Measurements from ENCODE around the gene SEC22C. TPM values are rescaled to one million over a fixed set of nuclear protein-coding genes. Genes with fewer than 3 reads are reported as not detected.

The SEC22C gene
- total RNA-seq, 4 donors from 2014 or later = 22.4 to 44.4 (median 28.5) TPM

GRCh38 chr3:42507252-42507651 is 74.5 kb downstream of the SEC22C start:
- no peak for TF ChIP-seq POLR2AphosphoS5 (IDR thresholded peaks at IDR 0.05)
- no peak for TF ChIP-seq POLR2A (IDR thresholded peaks at IDR 0.05)
- no peak for TF ChIP-seq EP300 (IDR thresholded peaks at IDR 0.05)
- TF ChIP-seq CTCF (IDR thresholded peaks at IDR 0.05) = no peak
- no peaks in the 10 kb centered on the region for H3K36me3 ChIP-seq
- H3K4me1 ChIP-seq = peaks cover 46% of the 10 kb centered on the region
- no peak overlapping the region for H3K4me3 ChIP-seq
- 27% methylated on average over 7 of the region's 7 CpGs for WGBS
- H3K27me3 ChIP-seq = no peaks in the 10 kb centered on the region
- H3K9me3 ChIP-seq = no peaks in the 10 kb centered on the region
- peak overlapping the region; percentile 72 for H3K27ac ChIP-seq
- peak; percentile 57 to 72 for DNase-seq (ENCODE audit: low spot score in 2 of 2)

GRCh38 chr3:42505849-42506410 is 75.8 kb downstream of the SEC22C start:
- no peaks in the 10 kb centered on the region for H3K36me3 ChIP-seq
- 87% methylated on average over 4 of the region's 4 CpGs for WGBS
- no peak overlapping the region for H3K4me3 ChIP-seq
- H3K27ac ChIP-seq = peak overlapping the region; percentile 19
- TF ChIP-seq POLR2AphosphoS5 (IDR thresholded peaks at IDR 0.05) = no peak
- no peak for TF ChIP-seq EP300 (IDR thresholded peaks at IDR 0.05)
- no peak for TF ChIP-seq POLR2A (IDR thresholded peaks at IDR 0.05)
- TF ChIP-seq CTCF (IDR thresholded peaks at IDR 0.05) = no peak
- no peaks in the 10 kb centered on the region for H3K9me3 ChIP-seq
- peak; percentile 38 to 65 for DNase-seq (ENCODE audit: low spot score in 2 of 2)
- H3K27me3 ChIP-seq = peaks cover 11% of the 10 kb centered on the region
- peaks cover 59% of the 10 kb centered on the region for H3K4me1 ChIP-seq

- Histone ChIP-seq H3K27ac (peak overlapping the region; percentile 19), H3K4me1 (peaks cover 56% of the 10 kb centered on the region), H3K27me3 (peaks cover 16% of the 10 kb centered on the region), H3K36me3 (no peaks in the 10 kb centered on the region), H3K9me3 (no peaks in the 10 kb centered on the region), H3K4me3 (no peak overlapping the region)
- no peak for TF ChIP-seq POLR2A (IDR thresholded peaks at IDR 0.05)
- TF ChIP-seq CTCF (IDR thresholded peaks at IDR 0.05) = no peak
- no peak for TF ChIP-seq POLR2AphosphoS5 (IDR thresholded peaks at IDR 0.05)
- no peak for TF ChIP-seq EP300 (IDR thresholded peaks at IDR 0.05)
- WGBS = 100% methylated on average over 1 of the region's 6 CpGs
- DNase-seq (ENCODE audit: low spot score in 2 of 2) = peak; percentile 55 to 66
Measured at GRCh38 chr3:42505128-42505848, 76.5 kb downstream of the SEC22C start.

- Histone ChIP-seq H3K4me3 (peak overlapping the region; percentile 64), H3K9me3 (no peaks in the 10 kb centered on the region), H3K27me3 (peaks cover 21% of the 10 kb centered on the region), H3K27ac (peak overlapping the region; percentile 32), H3K36me3 (no peaks in the 10 kb centered on the region), H3K4me1 (peaks cover 51% of the 10 kb centered on the region)
- 63% methylated on average over 10 of the region's 10 CpGs for WGBS
- no peak for TF ChIP-seq EP300 (IDR thresholded peaks at IDR 0.05)
- TF ChIP-seq POLR2A (IDR thresholded peaks at IDR 0.05) = no peak
- TF ChIP-seq CTCF (IDR thresholded peaks at IDR 0.05) = no peak
- no peak for TF ChIP-seq POLR2AphosphoS5 (IDR thresholded peaks at IDR 0.05)
- peak; percentile 59 to 60 for DNase-seq (ENCODE audit: low spot score in 2 of 2)
Measured at GRCh38 chr3:42504334-42505127, 77.2 kb downstream of the SEC22C start.

GRCh38 chr3:42503957-42504333 is 77.8 kb downstream of the SEC22C start:
- peak; percentile 41 to 54 for DNase-seq (ENCODE audit: low spot score in 2 of 2)
- TF ChIP-seq POLR2A (IDR thresholded peaks at IDR 0.05) (no peak), CTCF (IDR thresholded peaks at IDR 0.05) (no peak), POLR2AphosphoS5 (IDR thresholded peaks at IDR 0.05) (no peak), EP300 (IDR thresholded peaks at IDR 0.05) (no peak)
- Histone ChIP-seq H3K4me1 (peaks cover 51% of the 10 kb centered on the region), H3K27ac (peak overlapping the region; percentile 32), H3K36me3 (no peaks in the 10 kb centered on the region), H3K9me3 (no peaks in the 10 kb centered on the region), H3K4me3 (peak overlapping the region; percentile 64), H3K27me3 (peaks cover 21% of the 10 kb centered on the region)
- WGBS = 95% methylated on average over 4 of the region's 4 CpGs

All from suprapubic skin (tissue), 4 donors.